Measurements from ENCODE around the gene OR51B2.

OR51B2 gene

GRCh38 chr11:5286351-5286750 is 37.7 kb downstream of the OR51B2 start (continued):
- TF ChIP-seq ZNF292 (tag by site-specific recombination; IDR thresholded peaks at IDR 0.05; ENCODE audit: borderline replicate concordance, low read depth) (no peak), ZBTB17 (tag by site-specific recombination; IDR thresholded peaks at IDR 0.05) (no peak)

- ChIA-PET CTCF (no interaction called here), POLR2A (no interaction called here)
- no peak overlapping the region for H3K27ac ChIP-seq (ENCODE audit: extremely low read depth, low read depth, low read length)
- no peaks in the 10 kb centered on the region for H3K36me3 ChIP-seq (ENCODE audit: control insufficient read depth in 2 of 2, insufficient read depth in 1 of 2, low read length in 2 of 2)
- no peak overlapping the region for H3K4me3 ChIP-seq (ENCODE audit: low read depth, low read length)
- no peaks in the 10 kb centered on the region for H3K9me3 ChIP-seq (ENCODE audit: control insufficient read depth, insufficient read depth, low read depth, low read length)
- TF ChIP-seq INSM2 (tag by site-specific recombination; IDR thresholded peaks at IDR 0.05): no peak
- TF ChIP-seq ZNF341 (tag by site-specific recombination; IDR thresholded peaks at IDR 0.05; ENCODE audit: low read depth): no peak
- TF ChIP-seq ZEB2 (tag by site-specific recombination; IDR thresholded peaks at IDR 0.05): no peak
- no peak for TF ChIP-seq ZNF514 (tag by site-specific recombination; IDR thresholded peaks at IDR 0.05)
- no peak for TF ChIP-seq HOXD13 (CRISPR knock-in tag; IDR thresholded peaks at IDR 0.05; ENCODE audit: borderline replicate concordance)
- no peak for TF ChIP-seq ZNF433 (tag by site-specific recombination; IDR thresholded peaks at IDR 0.05; ENCODE audit: low read depth)
- TF ChIP-seq ZNF423 (tag by site-specific recombination; IDR thresholded peaks at IDR 0.05): no peak
- TF ChIP-seq ZSCAN4 (tag by site-specific recombination; IDR thresholded peaks at IDR 0.05): no peak
- no peak for TF ChIP-seq TRIM28 (IDR thresholded peaks at IDR 0.05; ENCODE audit: borderline replicate concordance, low read length)
- no peak for TF ChIP-seq ZNF561 (tag by site-specific recombination; IDR thresholded peaks at IDR 0.05; ENCODE audit: borderline replicate concordance)
- no peak for TF ChIP-seq SALL2 (tag by site-specific recombination; IDR thresholded peaks at IDR 0.05; ENCODE audit: borderline replicate concordance)
- TF ChIP-seq IKZF3 (tag by site-specific recombination; IDR thresholded peaks at IDR 0.05): no peak
- H3K4me1 ChIP-seq (ENCODE audit: control insufficient read depth, insufficient read depth, low read length): no peaks in the 10 kb centered on the region
These were observed 38.3 kb downstream of the OR51B2 start for GRCh38 chr11:5285703-5286340.

- H3K9me3 ChIP-seq (ENCODE audit: control insufficient read depth, insufficient read depth, low read depth, low read length): no peaks in the 10 kb centered on the region
- H3K4me3 ChIP-seq (ENCODE audit: low read depth, low read length): no peak overlapping the region
- H3K27ac ChIP-seq (ENCODE audit: extremely low read depth, low read depth, low read length): no peak overlapping the region
- CTCF ChIA-PET: no interaction called here
- H3K4me1 ChIP-seq (ENCODE audit: control insufficient read depth, insufficient read depth, low read length): no peaks in the 10 kb centered on the region
- POLR2A ChIA-PET: no interaction called here
- TF ChIP-seq ZBTB49 (tag by site-specific recombination; IDR thresholded peaks at IDR 0.05; ENCODE audit: low read depth) (no peak), OSR2 (tag by site-specific recombination; IDR thresholded peaks at IDR 0.05) (no peak), ZNF311 (tag by site-specific recombination; IDR thresholded peaks at IDR 0.05; ENCODE audit: borderline replicate concordance) (no peak), ZNF600 (tag by site-specific recombination; IDR thresholded peaks at IDR 0.05) (no peak), REST (tag by site-specific recombination; IDR thresholded peaks at IDR 0.05) (no peak), ZNF488 (tag by site-specific recombination; IDR thresholded peaks at IDR 0.05) (no peak), ATF2 (tag by site-specific recombination; IDR thresholded peaks at IDR 0.05; ENCODE audit: low read depth) (no peak), ZFP41 (tag by site-specific recombination; IDR thresholded peaks at IDR 0.05; ENCODE audit: borderline replicate concordance) (no peak)
- H3K36me3 ChIP-seq (ENCODE audit: control insufficient read depth in 2 of 2, insufficient read depth in 1 of 2, low read length in 2 of 2): no peaks in the 10 kb centered on the region
These were observed 39.5 kb downstream of the OR51B2 start for GRCh38 chr11:5284637-5285036.
